ENCODE data around the gene SUSD1.
"Not testable (repeated sequence)": the region's sequence is repeated elsewhere in the genome, so short reads cannot be mapped to it uniquely, and the experiment has no call there.

Gene SUSD1

DNA sequence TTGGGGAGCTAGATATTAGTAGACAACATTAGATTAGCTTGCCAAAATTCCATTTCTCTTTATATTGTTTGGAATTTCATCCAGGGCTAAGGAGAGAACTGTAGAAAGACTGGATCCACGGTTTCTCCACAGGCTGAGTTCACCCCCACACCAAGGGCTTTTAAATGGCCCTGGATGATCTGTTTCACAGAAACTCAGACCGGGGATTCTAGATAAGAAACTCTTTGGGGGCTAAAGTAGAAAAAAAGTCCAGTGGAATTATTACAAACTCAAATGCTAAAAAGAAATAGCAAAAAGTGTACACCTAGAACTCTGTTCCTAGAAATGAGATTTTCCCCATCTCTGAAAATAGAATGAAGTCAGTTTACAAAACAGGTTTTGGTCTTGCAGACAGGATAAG, 80.9 kb downstream of the SUSD1 start:
- no peak for DNase-seq

DNA sequence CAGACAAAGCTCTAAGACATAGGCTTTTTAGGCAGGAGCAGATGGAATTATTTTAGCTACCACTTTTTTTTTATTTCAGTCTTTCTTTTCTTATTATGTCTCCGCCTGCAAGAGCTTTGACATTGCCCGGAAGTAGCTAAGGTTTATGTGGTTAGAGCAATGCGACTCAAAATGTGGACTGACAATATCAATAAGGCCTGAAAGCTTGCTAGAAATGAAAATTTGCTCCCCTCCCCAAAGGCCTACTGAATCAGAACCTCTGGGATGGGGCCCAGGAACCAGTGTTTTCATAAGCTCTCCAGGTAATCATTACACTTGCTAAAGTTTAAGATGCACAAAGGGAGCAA, 81.3 kb downstream of the SUSD1 start:
- no peak for DNase-seq

DNA sequence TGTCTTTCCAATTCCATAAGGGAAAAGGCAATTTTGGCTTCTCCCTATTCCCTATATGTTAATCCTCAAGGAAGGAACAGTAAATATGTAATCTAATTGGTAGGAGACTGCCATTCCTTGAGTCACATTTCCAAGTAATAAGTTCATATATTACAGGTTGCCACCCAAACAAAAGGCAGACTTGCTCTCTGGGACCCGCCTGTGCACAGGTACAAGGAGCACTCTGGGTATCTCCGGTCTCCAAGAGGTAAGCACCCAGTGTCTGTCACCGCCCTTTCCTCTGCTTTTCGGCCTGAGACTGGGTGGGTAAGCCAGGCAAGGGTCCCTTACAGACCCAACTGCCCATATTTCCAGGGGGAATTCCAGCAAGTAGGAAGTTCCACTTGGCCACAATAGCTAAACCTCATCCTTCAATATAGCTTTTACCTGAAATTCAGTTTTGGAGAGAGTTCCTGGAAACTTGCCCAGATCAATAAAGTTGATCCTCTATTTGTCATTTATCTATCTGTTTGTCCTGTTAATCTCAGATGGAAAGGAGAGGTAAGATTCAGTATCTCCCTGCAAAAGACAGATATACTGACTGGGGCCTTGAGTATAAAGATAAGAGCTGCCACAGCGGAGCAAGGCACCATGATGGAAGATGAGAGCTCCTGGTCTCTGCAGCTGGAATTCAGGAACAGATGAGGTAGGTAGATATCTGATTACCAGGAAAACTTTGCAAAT, 81.8 kb downstream of the SUSD1 start:
- no peak for DNase-seq

DNA sequence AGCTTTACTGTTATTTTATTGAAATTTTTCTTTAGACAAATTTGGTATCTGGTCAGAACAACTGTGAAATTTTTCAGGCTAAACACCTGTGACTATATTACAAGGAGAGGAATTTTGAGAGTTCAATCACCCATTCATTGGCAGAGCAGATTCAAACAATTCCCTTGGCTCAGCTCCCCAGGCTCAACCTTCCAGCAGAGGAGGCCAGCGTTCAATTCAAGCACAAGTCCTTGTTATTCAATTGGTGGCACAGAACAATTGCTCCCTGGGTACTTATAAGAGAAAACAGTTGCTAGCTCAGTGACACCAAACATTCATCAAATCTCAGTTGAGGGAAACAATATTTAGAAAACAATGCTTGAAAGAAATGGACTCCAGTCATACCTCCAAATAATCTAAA, 83.3 kb downstream of the SUSD1 start:
- no peak for DNase-seq

DNA sequence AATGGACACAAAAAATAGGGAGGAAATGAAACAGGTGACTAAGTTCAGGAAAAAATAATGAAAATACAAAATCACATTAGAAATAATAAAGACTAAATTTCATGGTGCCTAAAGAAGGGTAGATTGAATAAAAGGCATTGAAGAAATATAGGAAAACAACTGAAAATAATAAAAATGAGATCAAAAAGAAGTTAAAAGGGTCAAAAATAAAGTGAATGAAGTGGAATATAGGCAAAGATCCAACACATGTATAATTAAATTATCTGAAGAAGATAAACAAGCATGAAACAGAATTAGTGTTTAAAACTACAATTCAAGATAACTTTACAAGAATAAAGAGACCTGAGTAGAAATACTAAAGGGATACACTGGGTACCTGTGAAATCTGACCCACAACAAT, 87.6 kb downstream of the SUSD1 start:
- DNase-seq, result no peak

DNA sequence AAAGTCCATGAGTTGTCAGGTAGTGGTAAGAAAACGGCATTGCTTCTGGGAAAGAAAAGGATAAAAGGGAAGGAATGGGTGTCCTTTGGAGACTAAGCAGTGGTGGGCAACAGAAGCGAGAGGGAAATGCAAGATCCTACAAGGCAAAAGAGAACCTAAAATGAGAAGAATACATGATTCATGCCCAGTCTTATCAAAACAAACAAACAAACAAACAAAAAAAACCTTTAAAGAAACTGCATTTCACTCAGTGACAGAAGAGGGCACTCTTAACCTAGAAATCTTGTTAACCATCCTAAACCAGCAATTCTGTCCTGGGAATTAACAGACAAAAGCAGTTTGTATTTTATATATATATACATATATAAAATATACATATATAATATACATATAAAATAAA, 88.5 kb downstream of the SUSD1 start:
- no peak for DNase-seq

DNA sequence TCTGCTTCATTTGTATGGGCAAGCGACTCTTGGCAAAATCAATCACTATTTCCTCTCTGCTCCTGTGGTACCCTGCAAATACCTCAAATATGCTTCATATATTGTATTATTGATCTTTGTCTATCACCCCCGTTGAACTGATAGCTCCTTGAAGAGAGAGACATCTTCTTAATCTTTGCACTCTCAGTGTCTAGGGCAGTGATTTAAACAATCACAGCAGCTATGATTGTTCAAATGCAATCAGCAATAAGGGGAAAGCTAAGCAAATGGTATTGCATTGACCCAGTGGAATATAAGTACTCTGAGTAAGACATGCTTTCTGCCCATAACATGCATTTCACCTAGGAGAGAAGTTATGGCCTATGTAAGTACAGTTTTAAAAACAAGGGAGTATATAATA, 90.2 kb downstream of the SUSD1 start:
- DNase-seq, result no peak

DNA sequence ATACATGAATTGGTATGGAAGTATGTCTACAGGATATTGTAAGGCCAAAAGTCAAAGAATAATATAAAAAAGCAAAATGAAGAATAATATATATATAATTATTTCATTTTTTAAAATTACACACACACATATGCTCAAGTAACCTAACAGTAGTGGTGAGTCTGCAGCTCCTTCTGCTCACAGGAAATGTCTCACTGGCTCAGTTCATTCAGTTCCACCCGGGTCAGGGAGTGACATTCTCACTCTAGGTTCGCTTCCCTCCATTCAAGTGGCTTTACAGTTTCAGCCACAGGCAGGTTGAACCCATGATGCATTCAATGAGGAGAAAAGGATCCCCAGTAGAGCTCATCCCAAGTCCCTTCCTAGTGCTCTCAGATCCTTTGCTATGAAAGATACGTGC, 90.8 kb downstream of the SUSD1 start:
- no peak for DNase-seq

DNA sequence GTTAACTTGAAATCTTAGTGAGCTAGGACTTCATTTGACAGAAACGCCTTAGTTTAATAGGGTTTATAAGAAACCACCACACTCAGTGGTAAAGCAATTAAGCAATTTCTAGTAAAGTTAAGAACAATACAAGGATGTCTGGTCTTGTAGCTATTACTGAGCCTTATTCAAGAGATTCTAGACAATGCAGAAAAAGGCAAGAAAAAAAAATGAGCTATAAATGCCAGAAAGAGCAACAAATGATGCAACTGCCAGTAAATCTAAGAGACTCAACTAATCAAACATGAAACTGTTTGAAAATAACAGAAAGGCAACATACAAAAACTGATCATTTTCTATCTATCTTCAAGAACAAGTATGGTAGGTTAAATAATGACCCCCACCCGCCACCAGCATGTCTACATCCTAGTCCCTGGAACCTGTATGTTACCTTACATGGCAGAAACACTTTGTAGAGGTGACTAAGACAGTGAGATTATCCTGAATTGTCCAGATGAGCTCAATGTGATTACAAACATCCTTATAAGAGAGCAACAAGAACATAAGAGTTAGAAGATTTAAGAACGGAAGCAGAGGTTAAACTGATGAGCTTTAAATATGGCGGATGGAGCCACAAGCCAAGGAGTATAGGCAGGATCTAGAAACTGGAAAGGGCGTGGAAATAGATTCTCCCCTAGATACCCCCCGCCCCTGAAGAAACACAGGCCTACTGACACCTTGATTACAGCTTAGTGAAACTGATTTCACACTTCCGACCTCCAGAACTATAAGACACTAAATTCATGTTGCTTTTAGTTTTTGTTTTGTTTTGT, 93.0 kb downstream of the SUSD1 start:
- DNase-seq, result no peak

DNA sequence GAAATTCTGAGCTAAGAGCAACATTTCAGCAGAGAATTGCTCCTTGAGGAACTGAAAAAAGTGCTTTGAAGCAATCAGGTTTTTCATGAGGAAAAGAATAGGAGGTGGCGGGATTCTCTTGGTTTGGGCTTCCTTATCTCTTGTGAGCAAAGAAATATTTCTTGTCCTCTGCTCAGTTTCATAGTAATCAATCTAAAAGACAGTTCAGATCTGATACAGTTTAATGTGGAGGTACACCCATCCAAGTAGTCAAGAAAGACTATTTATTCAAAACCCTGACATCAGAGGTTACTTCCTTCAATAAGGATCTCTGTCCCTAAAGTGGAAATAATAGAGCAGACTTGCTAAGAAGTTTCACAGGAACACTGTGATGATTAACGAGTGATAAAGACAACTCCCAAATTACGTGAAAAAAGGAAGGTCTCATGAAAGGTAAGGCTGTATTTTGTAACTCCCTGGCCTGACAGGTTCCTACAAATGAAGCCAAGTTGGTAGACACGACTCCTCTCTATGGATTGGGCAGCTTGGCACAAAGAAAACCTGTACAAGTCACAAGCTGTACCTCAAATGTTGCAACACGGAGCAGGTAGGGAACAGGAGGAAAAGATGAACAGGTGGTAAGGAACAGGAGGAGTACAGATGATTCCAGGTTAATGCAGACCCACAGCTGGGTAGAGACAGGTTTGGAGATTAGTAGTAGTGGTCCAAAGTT, 94.1 kb downstream of the SUSD1 start:
- no peak for DNase-seq

DNA sequence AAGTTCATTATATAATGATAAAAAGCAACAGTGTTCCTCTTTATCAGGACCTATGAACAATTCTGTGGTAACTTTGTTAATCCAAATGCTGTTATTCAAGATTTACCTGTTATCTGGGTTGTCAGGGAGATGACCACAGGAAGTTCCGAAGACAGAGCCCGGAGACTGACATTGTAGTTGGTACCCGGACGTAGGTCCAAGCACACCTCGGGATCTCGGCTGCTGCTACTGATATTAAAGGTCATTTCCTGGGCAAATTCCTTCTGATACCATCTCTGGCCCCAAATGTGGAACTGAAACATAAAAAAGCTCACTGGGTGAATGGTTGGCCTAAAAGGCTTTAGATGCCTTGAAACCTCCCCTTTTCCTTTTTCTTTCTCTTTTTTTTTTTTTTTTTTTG, 96.7 kb downstream of the SUSD1 start:
- DNase-seq, result no peak

DNA sequence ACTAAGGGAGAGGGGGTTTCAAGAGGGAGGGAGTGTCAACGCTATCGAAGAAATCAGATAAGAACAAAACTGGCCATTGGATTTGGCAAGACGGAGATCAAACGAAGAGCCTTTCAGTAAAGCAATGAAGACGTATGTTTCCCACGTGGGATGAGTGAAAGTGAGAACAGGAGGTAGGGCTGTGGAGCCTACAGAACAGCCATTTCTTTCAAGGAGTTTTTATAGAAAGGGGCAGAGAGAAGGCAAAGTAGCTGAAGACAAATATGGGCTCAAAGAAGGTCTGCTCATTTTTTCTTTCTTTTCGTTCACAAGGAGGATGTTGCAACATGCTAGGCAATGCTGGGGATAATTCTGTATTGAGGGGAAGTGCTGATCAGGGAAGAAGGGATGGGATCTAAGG, 98.3 kb downstream of the SUSD1 start:
- DNase-seq, result no peak

DNA sequence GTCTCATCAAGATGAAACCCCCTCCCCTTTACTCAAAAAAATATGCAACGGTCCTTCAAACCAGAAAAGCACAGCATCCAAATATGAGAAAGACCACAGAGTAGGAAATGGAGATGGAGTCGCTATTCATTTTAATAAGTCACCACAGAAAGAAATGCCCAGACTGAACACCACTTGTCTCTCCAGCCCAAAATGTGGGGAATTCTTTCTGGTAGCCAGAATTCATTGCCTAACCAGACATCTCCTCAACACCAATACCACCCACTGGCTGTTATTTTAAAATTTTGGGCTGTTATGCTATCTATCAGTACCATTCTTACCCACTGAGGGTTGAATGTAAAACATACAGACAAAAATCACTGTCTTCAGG, 100.1 kb downstream of the SUSD1 start:
- DNase-seq, result no peak

DNA sequence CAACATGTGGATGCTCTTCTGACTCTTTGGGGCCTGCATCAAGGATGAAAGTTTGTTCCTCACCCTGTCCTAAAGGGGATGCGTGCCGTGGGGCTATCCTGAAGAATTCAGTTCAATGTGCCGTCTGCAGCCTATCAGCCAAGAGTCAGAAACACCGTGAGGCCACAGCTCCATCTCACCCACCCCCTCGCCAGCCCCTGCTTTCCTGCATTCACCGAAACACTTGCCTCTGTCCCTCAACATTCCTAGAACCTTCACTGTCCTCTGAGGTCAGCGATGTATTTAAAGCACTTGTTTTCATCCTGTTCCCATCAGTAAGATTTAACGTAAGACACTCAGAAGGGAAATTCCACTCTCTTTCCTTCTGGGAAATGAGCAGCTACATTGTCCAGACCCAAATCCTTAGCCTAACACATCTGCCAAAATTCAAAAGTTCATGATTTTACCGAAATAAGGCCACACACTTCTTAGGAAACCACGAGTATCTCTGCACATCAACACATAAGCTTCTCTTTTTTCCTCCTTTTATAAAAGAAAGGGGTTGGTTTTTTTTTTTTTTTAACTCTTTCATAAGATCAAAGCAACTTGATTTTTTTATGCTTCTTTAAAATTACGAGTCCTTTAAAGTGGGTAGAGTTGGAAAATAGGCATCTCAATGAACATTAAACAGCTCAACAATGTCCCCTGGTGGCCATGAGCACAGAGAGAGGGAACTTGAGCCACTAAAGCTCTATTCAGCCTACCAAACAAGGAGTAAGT, 100.7 kb downstream of the SUSD1 start:
- DNase-seq, result peak; percentile 72

DNA sequence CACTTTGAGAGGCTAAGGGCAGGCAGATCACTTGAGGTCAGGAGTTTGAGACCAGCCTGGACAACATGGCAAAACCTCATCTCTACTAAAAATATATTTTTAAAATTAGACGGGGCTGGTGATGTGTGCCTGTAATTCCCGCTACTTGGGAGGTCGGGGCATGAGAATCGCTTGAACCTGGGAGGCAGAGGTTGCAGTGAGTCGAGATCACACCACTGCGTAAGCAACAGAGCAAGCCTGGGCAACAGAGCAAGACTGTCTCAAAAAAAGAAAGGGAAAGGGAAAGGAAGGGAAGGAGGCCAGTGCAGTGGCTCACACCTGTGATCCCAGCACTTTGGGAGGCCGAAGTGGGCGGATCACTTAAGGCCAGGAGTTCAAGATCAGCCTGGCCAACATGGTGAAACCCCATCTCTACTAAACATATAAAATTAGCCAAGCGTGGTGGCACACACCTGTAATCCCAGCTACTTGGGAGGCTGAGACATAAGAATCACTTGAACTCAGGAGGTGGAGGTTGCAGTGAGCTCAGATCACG, 101.4 kb downstream of the SUSD1 start:
- DNase-seq, result not testable (repeated sequence)

DNA sequence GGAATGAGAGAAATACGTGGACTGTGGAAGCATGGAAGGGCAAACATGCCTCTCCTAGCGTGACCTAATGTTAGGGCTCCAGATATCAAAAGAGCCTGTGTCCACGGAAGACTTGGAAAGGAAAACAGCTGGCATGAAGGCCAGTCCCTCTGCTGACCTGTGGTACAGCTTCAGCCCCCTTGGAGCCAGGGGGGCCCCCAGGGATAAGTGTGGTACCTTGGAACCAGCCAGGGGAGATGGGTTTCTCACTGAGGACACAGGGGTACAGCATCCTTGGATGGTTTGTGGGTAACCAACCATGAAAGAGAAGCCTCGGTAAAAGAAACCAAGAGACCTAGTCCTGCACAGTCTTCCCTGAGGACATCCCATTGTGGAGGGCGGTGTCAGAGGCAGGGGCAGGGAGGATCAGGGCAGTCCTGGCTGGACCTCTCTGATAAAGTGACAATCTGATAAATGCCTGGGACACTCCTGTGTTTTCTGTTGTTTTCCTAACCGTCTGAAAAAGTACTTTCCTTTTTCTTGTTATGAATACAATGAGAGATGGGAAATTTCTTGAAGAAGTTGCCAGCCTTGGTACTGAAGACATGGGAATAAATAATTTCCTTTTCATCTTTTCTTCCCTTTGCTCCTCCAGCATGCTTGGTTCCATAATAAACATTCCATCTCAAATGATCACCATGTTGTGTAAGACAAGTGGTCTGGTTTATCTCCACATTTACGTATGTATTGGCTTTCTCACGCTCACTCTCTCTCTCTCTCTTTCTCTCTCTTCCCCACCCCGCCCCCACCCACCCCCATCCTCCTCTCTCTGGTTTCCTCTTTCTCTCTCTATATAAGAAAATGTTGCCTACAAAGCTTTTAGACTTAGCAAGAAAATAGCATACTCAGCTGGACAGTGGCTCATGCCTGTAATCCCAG, 102.1 kb downstream of the SUSD1 start:
- no peak for DNase-seq

DNA sequence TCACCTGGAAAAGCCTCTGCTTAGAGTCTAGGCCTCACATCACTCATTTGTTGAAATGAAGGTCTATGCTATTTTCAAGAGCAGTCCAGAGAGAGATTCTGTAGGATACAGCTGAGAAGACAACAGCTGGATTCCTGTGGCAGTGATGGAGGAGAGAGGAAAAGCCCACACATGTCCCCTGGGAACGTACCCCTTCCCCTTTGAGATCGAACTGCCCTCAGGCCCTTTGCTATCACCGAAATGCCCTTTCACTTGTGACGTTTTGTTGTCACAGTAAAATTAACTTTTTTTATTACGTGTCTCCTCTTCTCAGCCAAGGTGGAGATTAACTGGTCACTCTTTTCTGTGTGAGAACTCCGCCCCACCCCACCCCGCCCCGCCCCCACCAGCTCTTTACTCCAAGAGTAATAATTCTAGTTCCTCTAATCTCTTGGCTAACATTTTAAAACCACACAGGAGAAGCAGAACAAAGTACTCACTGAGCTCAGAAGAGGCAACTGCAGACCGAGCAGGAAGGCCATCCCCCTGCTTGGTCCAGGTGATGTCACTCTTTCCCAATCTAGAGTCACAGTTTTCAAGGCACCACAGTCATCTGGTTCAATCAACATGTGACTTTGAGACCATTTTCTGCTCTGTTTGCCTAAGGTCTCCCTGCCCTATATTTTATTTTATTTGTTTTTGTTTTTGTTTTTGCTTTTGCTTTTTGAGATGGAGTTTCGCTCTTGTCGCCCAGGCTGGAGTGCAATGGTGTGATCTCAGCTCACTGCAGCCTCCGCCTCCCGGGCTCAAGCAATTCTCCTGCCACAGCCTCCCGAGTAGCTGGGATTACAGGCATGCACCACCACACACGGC, 105.6 kb downstream of the SUSD1 start:
- no peak for DNase-seq

DNA sequence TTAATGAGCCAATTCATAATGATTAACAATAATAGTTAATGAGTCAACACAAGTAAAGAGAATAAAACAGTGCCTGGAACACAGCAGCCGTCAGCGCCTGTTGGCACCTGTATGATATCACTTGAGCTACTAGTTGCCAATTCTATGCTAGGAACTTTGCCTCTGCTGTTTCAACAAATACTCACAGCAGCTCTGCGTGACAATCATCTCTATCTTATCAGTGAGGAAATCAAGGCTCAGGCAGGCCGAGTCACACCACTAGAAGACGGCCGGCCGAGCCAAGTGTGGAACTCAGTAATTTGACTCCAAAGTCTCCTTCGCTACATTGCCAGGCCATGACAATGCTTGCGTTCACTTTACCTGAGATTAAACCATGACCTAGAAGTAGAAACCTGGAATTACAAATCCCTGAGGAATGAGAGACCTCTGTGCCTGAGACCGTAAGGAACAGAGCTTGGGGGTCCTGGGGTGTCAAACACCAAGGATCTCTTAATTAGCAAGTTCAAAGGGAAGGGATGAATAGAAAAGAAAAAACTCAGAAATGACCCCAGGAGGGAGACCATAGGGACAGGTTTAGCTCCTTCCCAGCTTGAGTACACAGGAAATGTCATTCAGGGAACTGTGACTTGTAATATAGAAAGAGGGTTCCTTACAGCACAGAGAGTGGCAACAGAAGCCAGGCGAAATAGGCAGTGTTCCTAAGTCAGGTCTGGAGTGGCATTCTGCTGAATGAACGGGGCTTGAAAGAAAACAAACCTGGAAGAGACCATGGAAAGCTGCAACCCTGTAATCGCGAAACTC, 109.1 kb downstream of the SUSD1 start:
- no peak for DNase-seq

DNA sequence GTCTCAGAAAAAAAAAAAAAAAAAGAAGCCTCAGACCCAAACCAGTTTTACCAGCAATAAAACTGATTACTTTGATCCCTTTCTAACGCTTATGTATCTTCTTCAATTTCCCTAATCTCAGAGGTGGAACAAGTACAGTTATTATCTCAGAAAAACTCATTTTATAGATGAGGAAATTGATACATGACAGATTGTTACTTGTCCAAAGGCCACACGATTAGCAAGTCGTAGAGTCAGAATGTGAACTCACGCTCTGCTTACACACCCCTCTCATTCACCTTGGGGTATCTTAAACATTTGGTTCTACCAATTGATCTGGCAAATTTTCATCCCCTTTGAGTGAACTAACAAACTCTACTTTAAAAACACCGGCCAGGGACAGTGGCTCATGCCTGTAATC, 110.2 kb downstream of the SUSD1 start:
- no peak for DNase-seq

DNA sequence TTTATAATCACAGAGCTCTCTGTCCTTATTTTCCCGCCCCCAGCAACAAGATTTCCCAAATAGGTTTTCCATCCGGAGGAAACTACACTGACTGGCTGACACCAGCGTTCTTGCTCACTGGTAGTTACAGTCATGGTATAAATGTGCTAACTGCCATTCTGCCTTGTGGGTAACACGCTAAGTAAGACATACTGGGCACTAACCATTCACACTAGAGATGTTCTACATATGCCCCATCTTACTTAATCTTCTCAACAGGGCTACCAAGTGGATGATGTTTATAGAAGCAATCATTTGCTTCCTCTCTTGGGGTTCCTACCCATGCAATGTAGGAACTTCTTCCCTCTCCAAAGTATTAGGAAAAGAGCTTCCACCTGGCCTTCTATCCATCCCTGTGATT, 111.5 kb downstream of the SUSD1 start:
- DNase-seq, result no peak

Data from activated CD4-positive, alpha-beta T cell treated with anti-CD3 and anti-CD28 coated beads, Interleukin-2, amount 50 U/mL, for 4 hours (primary cell).